HG02885 (cell line): ENCODE results near the gene GRIN1.

Experiments used
- ATAC-seq: cut with Tn5 transposase; IDR thresholded peaks from one replicate; pipeline ENCODE4 v1.9.1; 2021; ENCODE audit warnings: mild to moderate bottlenecking; ENCODE audit not compliant: unreplicated experiment, poor library complexity

GRIN1 gene

DNA sequence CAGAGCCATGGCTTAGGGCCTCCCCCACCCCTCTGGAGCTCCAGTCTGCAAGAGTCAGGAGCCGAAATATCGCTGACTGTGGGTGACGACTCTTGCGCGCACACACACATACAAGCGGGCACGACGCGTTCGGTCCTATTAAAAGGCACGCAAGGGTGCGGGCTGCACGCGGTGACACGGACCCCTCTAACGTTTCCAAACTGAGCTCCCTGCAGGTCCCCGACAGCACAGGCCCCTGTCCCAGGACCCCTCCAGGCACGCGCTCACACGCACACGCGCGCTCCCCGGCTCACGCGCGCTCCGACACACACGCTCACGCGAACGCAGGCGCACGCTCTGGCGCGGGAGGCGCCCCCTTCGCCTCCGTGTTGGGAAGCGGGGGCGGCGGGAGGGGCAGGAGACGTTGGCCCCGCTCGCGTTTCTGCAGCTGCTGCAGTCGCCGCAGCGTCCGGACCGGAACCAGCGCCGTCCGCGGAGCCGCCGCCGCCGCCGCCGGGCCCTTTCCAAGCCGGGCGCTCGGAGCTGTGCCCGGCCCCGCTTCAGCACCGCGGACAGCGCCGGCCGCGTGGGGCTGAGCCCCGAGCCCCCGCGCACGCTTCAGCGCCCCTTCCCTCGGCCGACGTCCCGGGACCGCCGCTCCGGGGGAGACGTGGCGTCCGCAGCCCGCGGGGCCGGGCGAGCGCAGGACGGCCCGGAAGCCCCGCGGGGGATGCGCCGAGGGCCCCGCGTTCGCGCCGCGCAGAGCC lies at the start of gene GRIN1:
Gene GRIN1 (plus strand): TSS at position 433 of the 746 bp plus-strand sequence. CDS start 333 bp downstream, outside the sequence.
- no peak for ATAC-seq

- ATAC-seq, result no peak
Measured at GRCh38 chr9:137089232-137089947, 49.6 kb upstream of the GRIN1 start.

- peak; percentile 84 for ATAC-seq
Measured at GRCh38 chr9:137095664-137096517, 43.1 kb upstream of the GRIN1 start.

- no peak for ATAC-seq
Measured at GRCh38 chr9:137096785-137097546, 42.0 kb upstream of the GRIN1 start.

DNA sequence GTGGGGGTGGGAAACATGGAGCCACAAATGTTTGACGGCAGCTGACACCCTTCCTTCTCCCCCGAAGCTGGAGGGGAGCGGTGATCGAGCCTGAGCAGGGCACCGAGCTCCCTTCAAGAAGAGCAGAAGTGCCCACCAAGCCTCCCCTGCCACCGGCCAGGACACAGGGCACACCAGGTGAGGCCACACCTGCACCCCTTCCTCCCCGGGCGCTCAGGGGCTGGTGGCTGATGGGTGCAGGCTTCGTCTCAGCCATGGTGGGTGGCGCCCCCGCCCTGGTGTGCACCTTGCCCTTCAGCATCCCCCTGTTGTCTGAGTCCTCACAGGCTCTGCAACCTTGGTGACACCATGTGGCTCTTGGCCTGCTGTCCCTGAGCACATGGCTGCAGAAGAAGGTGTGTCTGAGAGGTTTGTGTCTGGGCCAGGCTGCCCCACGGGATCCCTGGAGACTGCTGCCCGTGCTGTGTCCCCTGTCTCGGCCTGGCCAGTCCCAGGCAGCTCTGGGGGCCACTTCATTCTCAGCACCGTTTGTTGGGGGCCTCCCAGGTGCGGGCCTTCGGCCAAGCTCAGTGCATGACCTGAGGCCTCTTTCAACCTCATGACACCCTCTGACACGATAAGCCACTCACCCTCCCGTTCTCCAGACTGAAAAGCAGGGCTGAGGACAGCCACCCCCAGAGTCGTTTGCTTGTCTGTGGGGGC lies 41.0 kb upstream of the GRIN1 start:
- ATAC-seq, result no peak

GRCh38 chr9:137099231-137099630 lies 39.7 kb upstream of the GRIN1 start:
- ATAC-seq, result no peak

- ATAC-seq, result no peak
Measured at GRCh38 chr9:137103206-137103999, 35.6 kb upstream of the GRIN1 start.

DNA sequence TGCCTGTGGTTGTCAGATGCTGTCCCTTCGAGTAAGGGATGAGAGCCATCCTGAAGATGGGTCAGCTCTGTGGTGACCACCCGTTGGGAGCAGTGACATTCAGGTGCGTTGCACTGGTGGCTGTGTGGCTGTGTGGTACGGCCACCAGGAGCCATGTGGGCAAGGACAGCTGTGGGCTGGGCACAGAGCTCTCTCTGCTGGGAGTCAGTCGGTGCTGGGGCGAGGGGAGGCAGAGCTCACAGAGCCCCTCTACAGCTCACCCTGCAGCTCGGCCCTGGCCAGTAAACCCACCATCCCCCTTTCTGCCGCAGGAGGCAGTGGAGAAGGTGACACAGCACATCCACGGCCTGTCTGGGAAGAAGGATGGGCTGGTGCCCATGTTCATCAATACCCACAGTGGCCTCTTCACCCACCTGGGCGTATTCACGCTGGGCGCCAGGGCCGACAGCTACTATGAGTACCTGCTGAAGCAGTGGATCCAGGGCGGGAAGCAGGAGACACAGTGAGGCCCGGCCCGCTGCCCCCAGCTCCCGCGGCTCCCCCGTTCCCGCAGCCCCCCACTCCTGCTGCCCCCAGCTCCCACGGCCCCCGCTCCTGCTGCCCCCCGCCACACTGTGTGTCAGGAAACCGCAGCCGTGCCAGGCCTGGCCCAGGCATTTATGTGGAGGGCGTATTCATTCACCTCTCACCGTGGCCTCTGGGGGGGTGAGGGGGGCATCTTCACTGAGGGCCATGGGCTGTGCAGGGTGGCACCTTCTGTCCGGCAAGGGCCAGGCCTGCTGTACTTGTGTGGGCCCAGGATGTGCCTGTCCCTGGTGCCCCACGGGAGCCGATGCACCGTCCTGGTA lies 32.9 kb upstream of the GRIN1 start:
- no peak for ATAC-seq

DNA sequence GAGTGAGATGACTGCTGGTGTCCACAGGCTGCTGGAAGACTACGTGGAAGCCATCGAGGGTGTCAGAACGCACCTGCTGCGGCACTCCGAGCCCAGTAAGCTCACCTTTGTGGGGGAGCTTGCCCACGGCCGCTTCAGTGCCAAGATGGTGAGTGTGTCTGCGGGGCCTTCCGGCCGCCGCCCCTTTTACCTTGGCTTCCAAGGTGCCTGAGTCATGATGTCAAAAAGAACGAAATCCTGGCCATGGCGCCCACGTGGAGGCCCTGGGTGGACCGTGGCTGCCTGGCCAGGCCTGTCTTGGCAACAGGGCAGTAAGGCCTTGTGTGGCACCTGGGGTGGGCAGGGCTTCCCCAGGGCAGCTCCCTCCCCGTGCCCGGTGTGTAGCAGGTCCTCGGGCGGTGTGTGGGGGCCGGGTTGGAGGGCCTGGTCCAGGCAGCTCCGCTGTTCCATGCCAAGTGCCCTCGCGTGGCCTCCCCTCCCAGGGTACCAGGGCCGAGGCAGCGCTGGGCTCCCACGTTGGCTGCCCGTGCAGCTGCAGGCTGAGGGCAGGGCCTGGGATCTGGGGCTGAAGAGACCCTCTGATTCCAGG lies 32.2 kb upstream of the GRIN1 start:
- no peak for ATAC-seq

- ATAC-seq, result no peak
Measured at GRCh38 chr9:137107312-137107921, 31.5 kb upstream of the GRIN1 start.

- ATAC-seq, result no peak
Measured at GRCh38 chr9:137107982-137108381, 31.0 kb upstream of the GRIN1 start.

GRCh38 chr9:137108608-137109249 lies 30.2 kb upstream of the GRIN1 start:
- ATAC-seq, result no peak

DNA sequence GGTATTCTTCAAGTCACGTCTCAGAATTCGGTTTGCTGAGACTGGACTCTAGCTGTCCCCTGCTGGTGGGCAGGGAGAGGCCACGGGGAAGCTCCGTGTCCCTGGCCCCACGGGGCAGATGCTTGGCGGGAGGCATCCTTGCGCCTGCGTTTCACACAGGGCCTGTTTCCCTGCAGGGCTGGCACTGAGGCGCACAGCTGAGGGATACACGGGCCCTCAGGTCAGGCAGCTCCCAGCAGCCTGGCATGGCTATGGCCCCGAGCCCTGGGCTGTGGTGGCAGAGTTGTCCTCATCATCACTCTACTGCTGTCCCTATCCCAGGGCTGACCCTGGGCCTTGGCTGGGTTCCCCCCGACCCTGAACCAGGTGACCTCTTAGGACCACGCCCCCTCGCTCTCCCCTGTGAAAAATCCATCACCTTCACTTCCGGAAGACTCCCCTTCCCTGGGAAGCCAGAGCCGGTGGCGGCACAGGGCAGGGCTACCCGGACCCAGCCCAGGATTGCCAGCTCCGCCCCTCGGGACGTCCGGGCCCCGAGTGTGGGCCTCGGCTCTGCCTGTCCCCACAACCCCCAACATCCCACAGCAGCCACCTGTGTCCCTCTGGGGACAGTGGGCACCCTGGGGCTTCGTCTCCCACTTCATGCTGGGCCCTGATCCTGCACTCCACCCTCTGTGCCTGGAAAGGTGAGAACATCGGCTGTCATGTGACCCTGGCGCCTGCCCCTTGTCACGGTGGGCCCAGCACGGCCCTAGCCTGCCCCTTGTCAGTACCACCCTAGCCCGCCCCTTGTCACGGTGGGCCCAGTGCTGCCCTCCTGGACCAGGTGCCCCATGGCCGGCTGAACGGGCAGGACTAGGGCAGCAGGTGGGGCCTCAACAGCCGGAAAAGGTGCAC lies 29.5 kb upstream of the GRIN1 start:
- ATAC-seq, result no peak

DNA sequence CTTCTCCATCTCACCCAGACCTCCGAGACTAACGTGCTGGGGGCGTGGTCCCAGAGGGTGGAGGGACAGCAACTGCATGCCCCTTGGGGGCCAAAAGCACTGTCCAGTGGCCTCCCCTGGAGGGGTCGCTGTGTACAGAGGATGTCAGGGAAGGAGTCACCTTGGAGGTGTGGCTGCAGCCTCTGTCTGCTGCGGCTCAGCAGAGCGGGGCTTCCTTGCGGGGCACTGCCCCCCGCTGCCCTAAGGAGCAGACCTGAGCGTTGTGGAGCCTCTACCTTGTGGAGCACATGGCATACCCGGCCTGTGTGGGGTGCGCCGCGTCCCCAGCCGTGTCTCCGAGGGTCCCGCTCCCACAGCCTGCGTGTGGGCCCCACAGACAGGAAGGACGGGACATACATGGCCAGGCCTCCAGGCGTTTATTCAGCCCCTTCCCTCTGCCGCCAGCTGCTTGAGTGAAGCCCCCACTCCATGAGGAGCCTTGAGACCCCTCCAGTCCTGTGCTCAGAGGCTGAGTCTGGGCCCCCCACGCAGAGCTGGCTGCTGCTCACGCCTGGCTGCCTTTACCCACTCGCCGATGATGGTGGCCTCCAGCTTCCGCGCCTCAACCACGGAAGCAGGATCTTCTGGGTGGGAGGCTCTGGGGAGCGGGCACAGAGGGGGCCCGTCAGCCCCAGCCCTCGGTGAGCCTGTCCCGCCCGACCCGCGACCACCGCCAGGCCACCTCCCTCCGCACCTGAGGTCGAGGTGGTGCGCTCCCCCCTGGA lies 28.6 kb upstream of the GRIN1 start:
- no peak for ATAC-seq
